ENCODE data around the gene MDP1.
"Not testable (repeated sequence)": the region's sequence is repeated elsewhere in the genome, so short reads cannot be mapped to it uniquely, and the experiment has no call there.

MDP1 gene

DNA sequence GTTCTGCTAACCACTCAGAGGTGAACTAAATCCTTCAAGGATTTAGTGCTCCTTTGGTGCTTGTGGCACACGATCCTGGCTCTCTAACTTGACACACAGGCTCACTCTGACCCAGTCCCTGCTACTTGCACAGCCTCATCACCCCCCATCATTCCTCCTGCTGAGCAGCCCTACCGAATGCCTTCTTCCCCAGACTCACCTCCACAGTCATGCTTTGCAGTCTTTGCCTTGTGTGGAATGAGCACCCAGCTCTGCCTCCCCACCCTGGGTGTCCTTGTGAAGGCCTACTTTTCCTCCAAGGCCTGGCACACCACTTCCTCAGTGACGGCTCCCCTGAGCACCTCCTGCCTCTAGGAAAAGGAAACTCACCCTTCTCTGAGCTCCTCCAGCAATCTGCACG, 34.5 kb upstream of the MDP1 start:
- no peak for DNase-seq

- DNase-seq, result no peak
These were observed 33.6 kb upstream of the MDP1 start for GRCh38 chr14:24249230-24250021.

GRCh38 chr14:24247422-24247821, 31.6 kb upstream of the MDP1 start:
- no peak for DNase-seq

DNA sequence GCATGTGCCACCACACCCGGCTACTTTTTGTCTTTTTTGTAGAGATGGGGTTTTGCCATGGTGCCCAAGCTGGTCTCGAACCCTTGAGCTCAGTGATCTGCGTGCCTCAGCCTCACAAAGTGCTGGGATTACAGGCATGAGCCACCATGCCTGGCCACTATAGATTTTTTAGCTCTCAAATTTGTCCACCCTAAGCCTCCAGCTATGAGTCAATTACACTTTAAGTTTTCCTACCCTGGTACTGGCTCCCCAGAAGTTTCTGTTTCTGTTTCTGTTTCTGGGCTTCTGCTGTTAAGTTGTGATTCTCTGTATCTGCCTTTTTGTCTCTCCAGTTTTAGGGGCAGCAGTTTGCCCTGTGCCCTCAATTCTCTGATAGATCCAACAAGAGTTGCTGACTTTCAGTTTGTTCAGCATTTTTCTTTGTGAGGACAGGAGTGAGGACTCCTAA, 30.9 kb upstream of the MDP1 start:
- DNase-seq, result no peak

DNA sequence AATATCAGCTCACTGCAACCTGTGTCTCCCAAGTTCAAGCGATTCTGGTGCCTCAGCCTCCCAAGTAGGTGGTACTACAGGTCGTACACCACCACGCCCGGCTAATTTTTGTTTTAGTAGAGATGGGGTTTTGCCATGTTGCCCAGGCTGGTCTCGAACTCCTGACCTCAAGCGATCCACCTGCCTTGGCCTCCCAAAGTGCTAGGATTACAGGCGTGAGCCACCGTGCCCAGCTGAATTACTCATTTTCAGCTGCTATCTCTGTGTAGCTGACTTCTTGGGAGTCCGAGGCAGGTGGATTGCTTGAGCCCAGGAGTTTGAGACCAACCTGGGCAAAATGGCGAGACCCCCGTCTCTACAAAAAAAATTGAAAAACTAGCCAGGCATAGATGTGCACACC, 29.5 kb upstream of the MDP1 start:
- DNase-seq, result not testable (repeated sequence)

- peak; percentile 16 for DNase-seq
These were observed 27.5 kb upstream of the MDP1 start for GRCh38 chr14:24243336-24243836.

DNA sequence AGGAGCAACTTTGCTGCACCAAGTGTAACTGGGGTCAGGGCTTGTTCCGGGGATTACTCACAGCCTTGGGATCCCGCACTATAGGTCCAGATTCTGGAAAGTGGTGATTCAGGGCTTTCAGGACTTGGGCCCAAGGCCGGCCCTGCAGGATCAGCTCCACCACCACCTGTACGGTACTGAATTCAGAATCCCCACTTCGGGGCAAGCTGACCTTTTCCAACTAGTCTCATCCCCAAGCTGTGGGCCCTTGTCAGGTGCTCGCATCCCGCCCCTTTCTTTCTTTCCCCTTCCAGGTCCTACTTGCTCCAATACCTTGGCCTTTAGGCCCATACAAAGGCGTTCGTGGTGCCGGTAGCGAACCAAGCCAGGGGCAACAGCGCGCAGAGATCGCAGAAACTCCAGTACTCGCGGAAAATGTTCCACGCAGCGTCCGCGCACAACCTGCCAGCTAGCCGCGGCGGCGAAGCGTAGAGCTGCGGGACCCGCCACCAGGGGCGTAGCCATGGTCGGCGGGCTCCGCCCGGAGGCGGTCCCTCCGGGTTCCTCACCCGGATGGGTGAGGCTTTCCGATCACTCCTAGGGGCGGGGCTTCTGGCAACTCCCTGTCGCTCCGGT, 26.1 kb upstream of the MDP1 start:
- DNase-seq, result peak; percentile 52

DNA sequence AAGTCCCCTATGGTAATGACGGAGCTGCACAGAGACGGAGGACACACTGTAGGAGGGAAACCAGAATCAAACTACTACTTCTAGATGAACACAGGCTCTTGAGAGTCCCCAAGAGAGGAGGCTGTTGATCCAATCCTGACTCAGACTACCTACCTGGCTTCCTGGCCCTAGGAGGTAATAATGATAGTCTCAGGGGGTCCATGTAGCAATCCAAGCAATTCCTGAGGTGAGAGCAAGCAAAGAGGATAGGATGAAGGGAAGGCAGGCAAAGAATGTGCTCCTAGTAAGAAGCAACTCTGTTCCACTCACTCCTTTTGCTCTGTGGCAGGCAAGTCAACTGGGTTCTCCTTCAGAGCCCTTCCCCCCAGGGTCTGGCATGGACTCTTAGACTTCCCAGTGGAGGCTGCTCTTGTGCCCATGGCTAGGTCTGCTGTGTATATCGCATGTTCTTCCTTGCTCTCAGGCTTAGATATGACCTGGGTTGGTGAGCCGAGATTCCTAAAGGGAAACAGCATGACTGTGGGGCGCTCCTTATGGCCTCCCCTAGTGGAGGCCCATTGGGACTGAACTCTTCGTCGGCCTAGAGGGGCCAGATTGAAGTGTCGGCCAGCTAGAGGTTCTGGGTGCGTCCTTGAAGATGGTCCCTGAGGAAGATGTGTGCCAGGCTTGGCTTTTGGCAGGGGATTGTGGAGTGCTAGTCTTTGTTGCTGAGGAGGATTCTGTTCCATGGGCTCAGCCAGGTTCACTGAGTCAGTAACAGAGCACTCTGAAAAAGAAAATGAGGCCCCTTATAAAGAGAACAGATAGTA, 24.4 kb upstream of the MDP1 start:
- DNase-seq, result no peak

DNA sequence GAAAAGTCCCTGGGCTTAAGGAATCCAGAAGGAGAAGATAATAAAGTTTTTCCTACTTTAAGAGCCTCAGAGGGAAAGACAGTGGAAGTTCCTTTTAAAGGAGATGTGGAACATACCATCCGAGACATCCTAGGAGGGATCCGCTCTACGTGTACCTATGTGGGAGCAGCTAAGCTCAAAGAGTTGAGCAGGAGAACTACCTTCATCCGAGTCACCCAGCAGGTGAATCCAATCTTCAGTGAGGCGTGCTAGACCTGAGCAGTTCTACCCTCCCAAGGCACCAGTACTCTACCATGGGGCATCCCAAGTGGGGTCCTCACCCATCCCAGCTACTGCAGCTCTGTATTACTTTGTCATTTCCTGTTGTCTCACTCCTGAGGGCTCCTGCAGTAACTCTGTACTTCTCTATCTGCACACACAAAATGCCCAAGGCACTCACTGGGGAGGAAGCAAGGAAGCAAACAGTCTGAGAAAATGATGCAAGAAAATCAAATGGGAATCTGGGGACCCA, 22.7 kb upstream of the MDP1 start:
- DNase-seq, result no peak

GRCh38 chr14:24238123-24238522, 22.3 kb upstream of the MDP1 start:
- no peak for DNase-seq

DNA sequence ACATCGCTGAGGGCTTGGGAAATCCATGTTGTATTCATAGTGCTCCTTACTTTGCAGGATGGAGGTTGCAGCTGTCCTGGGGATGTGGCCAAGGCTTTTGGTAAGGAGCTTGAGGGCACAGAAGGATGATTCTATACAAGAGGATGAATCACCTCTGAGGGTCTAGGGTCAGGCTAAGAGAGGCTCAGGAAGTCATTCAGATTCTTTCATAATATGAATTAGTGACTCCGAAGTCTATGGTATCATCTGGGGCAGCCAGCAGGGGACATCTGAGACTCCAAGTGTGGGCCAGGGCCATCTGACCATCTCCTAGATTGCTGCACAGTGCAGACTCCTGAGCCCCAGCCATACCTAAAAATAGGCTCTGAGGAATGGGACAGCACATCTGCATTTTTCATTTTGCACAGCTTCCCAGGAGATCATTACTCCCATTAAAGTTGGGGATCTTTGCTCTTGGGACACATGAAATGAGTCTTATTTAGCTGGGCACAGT, 21.6 kb upstream of the MDP1 start:
- no peak for DNase-seq

DNA sequence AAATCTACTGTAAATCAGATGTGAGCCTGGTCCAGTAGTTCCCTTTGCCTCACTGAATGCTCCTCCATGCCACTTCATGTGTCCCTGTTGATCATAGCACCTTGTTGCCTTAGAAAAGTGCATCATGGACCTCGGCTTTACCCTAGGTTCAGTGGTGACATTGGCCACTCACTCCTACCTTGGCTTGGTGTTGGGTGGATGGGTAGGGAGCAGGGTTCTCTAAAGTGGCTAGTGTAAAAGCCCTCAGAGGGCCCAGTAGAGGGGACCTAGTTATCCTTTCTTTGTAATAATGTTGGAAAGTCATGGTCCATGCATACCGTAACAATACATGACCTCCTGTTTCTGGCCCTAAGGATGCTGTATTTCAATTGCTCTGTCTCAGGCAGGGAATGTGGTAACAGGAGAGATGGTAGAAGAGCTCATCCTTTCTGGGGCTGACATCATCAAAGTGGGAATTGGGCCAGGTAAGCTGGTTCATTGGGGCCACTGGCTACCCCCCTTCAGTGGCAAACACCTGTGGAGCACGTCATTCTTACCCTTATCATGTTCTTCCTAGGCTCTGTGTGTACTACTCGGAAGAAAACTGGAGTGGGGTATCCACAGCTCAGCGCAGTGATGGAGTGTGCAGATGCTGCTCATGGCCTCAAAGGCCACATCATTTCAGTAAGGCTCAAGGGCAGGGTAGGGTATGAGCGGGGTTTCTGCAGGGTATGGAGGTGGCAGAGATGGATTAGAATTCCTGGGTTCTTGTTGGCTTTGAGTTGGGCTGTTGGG, 21.0 kb upstream of the MDP1 start:
- no peak for DNase-seq

GRCh38 chr14:24235804-24236688, 20.2 kb upstream of the MDP1 start:
- no peak for DNase-seq

DNA sequence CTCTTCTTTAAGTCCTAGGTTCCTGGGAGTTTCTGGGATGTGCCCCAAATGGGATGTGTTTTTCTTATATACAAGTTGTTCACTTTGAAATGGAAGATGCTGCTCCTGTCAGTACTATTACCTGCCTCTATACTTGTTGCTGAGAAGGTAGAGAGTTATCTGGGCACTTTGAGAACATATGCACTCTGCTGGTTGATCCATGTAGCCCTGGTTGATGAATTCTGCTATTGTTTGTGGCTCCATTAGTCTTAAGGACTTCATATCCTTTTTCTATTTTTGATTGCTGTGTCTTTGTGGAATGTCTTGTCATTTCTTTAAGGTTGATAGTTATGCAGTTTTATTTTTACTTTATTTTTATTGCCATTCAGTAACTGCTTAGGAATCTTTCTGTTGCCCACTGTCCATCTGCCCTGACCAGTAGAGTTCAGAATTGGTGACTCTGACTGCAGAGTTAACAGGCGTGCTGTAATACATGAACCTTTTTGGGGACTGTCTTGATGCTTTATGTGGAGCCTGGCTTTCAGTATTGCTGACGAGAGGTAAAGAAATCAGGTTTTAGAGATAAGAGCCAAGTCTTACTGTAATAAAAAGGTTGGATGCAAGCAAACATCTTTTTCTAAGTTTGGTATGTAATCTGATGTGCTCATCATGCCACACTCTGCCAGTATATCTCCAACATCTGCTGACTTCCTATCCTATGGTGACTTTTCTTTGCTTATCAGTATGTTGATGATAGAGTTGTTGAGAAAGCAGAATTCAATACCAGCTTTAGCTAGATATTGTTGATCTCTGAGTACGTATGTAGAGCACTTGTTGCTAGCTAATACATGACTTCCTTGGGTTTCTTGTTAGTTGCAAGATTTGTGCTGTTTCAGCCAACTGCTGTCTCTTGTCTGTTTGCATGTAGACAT, 18.5 kb upstream of the MDP1 start:
- DNase-seq, result no peak

DNA sequence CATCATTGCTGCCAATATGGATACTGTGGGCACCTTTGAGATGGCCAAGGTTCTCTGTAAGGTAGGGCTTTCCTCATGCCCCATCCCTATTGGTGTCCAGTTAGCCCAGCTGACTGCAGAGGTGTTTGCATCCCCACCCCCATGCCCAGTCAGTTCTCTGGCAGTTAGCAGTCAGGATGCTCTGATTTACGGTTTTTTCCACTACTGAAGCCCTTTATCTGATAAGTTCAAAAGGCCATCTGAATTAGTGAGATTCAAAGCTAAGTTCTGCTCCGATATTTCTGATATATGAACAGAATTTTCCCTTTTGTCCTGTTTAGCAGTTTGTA, 17.6 kb upstream of the MDP1 start:
- no peak for DNase-seq

DNA sequence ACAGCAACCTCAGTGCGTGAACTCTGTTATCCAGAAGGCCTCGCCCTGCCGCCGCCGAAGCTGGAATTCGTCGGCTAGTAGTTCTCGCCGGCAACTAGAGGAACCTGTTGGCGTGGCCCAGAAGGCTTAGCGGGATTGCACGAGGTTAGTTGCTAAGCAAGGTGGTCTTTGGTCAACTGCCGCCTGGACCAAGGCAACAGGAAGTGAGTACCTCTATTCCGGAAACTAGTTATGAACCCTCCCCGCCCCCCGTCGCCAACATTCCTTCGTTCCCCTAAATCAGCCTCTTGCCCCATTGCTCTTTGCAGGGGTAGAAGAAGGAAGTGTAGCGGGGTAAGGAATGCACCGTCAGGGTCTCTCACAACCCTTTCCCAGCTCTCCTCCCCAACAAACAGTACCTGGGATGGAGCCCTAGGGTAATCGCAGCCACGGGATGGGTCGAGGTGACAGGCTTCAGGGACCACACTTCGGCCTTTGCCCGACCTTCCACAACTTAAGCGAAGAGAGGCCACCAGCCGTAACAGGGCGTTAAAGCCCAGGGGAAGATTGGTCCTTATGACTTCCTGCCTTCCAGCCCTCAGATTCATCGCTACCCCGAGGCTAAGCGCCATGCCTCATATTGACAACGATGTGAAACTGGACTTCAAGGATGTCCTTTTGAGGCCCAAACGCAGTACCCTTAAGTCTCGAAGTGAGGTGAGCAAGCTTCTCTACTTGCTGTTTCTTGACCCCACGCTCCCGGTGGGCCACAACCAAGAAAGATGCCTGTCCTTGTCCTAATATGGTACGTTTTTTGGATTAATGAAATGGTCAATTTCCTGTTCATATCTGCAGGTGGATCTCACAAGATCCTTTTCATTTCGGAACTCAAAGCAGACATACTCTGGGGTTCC, 17.0 kb upstream of the MDP1 start, which contains the start of gene GMPR2:
TSS of gene GMPR2 (plus strand) at position 285 of the 893 bp plus-strand sequence. CDS start at position 610, 325 bp downstream.
- DNase-seq, result peak; percentile 85

GRCh38 chr14:24232121-24232644, 16.3 kb upstream of the MDP1 start, which contains the start of gene NEDD8:
Gene NEDD8, minus strand, starts transcription at chr14:24232367. Its CDS starts 100 bp downstream, at chr14:24232267.
- DNase-seq, result peak; percentile 85

DNA sequence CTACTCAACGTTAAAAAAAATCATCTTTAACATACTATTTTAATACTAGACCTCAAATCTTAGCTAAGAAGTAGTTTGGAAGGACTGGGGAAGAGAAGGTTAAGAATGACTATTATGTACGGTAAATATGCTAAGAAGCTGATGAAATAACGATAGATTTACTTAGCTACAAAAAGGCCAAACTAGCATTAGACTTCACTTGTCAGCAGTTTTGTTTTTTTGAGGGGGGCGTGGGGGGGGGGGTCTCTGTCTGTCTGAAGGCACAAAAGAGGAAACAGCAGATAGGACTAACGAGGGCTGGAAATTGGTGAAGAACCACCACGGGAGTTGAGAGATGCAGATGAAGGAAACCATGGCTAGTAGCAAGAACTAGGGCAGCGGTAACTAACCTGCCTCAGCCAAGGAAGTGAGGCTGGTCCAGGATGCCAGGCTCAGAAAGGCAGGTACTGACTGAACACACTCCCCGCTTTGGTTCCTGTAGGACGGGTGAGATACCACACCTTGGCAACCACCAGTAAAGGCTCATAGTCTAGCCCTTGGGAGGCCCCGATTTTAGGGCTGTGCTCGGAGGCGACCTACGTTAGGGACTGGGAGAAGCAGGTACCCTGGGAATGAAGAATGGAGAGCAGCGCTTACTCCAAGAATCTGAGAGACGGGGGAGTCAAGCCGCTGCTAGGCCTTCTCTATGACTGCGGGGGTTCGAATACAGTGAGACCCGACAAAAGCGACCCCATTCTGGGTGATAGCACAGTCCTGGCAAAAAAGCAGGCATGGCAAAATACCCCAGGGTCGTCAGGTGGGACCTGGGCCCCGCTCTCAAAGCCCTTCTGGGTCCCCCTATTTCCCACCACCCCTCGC, 15.6 kb upstream of the MDP1 start:
- no peak for DNase-seq
